Epithelial cell of esophagus (primary cell): ENCODE results near the gene MDM1.

Experiments used
- DNase-seq: peaks from one replicate; pipeline ENCODE4 v3.0.0; 2010; ENCODE audit warnings: low read depth
- H3K4me3 ChIP-seq: 2 replicates; pipeline ENCODE4 v1.5.1; 2011; ENCODE audit warnings: mild to moderate bottlenecking, low read length, control low read depth
- CTCF ChIP-seq: IDR thresholded peaks from 2 replicates; pipeline ENCODE4 v1.5.1; 2011; ENCODE audit warnings: low read depth, mild to moderate bottlenecking, low read length, control low read depth, inconsistent platforms; ENCODE audit not compliant: insufficient read depth; ENCODE audit errors: missing control alignments

MDM1 gene

GRCh38 chr12:68260153-68260552 is 72.0 kb downstream of the MDM1 start:
- no peak for DNase-seq
- TF ChIP-seq CTCF, result no peak
- no peak overlapping the region for H3K4me3 ChIP-seq

- DNase-seq, result peak; percentile 95
- no peak for TF ChIP-seq CTCF
- no peak overlapping the region for H3K4me3 ChIP-seq
These were observed 72.7 kb downstream of the MDM1 start for GRCh38 chr12:68259318-68259940.

GRCh38 chr12:68253504-68253903 is 78.7 kb downstream of the MDM1 start, which contains the start of gene IL22:
IL22 (minus strand) TSS chr12:68253604; CDS start chr12:68253448, 156 bp downstream.
- no peak for DNase-seq
- no peak for TF ChIP-seq CTCF

GRCh38 chr12:68252077-68252476 is 80.1 kb downstream of the MDM1 start:
- TF ChIP-seq CTCF, result no peak
- DNase-seq, result no peak
- H3K4me3 ChIP-seq, result no peak overlapping the region

More at GRCh38 chr12:68253504-68253903, 78.7 kb downstream of the MDM1 start, which contains the start of gene IL22:
- no peak within 1 kb of the TSS for H3K4me3 ChIP-seq

- H3K4me3 ChIP-seq, result no peak overlapping the region
- DNase-seq, result peak; percentile 67
- no peak for TF ChIP-seq CTCF
These were observed 81.7 kb downstream of the MDM1 start for GRCh38 chr12:68250454-68250853.

GRCh38 chr12:68247785-68248184 is 84.4 kb downstream of the MDM1 start:
- no peak overlapping the region for H3K4me3 ChIP-seq
- no peak for DNase-seq
- TF ChIP-seq CTCF, result no peak

- no peak for TF ChIP-seq CTCF
- DNase-seq, result no peak
- no peak overlapping the region for H3K4me3 ChIP-seq
These were observed 85.8 kb downstream of the MDM1 start for GRCh38 chr12:68246350-68246749.
